IPS-NIHi11 (cell line): ENCODE data around the gene TSPAN4.

Experiments
- DNase-seq: peaks from one replicate; pipeline ENCODE4 v3.0.0; 2012; ENCODE audit warnings: mixed read lengths, low spot score

TSPAN4 gene

DNA sequence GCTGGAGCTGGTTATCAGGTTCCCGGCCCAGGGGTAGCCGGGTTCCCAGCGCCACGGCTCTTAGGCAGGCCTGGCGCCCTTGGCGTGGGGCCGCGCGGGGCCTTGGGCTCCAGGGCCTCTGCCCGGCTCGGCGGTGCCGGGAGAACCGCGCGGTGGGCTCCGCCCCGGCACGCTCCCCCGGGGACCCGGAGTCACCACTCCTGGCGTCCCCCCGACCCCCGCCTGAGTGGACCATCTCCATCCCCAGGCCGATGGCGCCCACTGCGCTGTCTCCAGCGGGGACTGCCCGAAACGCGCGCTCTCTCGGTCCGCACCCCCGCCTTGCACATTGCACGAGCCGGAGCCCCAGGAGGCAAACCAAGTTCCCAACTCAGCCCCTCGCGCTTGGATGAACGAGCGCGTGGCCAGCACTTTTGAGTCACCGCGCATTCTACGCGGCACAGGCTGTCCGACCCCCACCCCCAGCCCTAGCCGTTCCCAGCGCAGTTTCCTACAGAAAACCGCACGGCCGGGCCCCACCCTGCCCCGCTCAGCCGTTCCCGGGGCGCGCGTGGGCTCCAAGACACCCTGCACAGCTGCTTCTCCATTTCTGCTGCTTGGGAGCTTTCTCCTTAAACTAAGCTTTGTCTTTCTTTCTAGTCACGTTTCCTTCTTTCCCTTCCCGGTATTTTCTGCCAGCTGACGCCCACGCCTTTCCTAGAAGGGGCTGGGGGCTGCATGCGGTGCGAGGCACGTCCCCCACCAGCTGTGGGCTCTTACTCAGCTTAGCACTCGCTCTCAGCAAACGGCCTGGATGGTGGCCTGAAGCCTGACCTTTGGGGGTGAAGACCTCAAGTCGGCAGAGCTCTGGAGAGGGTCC is 68.6 kb downstream of the TSPAN4 start:
- no peak for DNase-seq

DNA sequence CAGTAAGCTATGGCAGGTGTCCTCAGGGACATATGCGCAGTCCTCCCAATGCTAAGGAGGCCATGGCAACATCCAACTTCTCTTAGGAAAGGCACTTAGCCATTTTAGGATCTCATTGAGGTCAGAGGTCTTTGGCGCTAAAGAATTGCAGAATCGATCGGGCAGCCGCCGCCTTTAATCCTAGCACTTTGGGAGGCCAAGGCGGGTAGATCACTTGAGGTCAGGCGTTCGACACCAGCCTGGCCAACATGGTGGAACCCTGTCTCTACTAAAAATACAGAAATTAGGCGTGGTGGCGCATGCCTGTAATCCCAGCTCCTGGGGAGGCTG is 69.2 kb downstream of the TSPAN4 start:
- DNase-seq = no peak

DNA sequence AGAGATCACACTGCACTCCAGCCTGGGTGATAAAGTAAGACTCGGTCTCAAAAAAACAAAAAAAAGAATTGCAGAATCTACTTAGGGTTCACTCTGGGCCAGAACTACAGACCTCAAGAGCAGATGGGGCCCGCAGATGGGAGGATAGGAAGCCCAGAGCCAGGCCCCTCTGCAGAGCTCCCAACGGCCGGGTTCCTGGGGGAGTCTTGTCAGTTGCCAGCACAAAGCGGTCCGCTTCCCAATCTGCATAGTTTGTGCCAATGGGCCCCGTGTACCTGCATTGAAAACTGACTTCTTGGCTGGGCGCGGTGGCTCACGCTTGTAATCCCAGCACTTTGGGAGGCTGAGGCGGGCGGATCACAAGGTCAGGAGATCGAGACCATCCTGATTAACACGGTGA is 69.6 kb downstream of the TSPAN4 start:
- no peak for DNase-seq

DNA sequence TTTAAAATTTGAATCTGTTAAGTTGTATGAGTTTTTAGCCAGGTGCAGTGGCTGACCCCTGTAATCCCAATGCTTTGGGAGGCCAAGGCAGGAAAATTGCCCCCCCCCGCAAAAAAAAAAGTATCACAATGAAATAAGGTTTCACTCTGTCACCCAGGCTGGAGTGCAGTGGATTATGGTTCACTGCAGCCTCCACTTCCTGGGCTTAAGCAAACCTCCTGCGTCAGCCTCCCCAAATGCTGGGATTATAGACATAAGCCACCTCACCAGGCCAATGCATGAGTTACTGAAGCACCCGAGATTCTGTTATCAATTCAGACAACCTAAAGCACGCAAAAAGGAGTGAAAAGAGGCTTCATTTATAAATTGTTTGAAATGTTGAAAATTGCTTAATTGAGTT is 70.4 kb downstream of the TSPAN4 start:
- DNase-seq = no peak

DNA sequence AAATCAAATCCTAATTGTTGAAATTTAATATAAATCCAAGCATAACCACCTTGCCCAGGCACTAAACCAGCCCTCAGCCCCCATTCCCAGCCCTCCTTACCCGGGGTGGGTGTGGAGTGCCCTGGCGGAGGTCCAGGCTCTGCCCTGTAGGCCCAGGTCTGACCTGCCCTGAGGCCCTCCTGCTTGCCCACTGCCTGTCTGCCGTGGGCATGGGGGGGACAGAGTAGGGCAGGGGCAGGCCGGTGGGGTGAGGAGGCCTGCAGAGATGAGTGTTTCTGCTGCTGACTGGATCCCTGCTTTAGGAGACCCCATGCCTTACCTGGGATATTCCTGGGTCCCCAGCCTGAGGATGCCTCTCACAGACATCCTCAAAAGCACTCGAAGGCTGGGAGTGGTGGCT is 71.6 kb downstream of the TSPAN4 start:
- DNase-seq = no peak

DNA sequence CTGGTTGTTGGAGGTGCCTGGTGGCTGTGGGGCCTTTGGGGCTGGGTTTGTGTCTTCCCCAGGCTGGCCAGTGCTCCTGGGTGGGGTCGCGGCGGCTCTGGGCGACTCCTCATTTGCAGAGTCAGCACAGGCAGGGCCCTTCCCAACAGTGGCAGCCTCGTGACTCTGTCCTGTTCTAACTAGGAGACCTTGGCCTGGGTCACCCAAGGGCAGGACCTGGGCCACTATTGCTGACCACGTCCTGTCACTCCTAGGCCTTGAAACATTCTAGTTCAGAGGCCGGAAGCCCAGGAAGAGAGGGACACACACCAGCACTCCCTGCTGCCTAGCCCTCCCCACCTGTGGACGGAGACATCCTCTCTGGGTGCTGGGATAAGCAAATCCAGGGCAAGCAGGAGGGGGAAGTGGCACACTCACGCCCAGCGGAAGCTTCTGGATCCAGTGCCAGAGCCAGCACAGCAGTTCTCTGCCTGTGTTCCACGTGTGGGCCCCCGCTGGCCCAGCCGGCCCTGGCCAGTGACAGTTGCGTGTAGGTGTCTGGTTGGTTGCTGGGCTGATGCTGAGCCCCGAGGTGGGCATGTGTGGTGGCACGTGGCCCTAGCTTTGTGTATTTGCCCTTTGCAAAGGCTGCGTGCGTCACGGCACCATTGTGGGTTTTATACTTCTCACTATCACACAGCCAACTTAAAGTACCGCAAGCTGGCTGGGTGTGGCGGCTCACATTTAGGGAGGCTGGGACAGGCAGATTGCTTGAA is 72.3 kb downstream of the TSPAN4 start:
- no peak for DNase-seq
